HEK293 (cell line): ENCODE measurements around the gene GARIN5A.

Source experiments
- CTCF ChIP-seq: fragments of 450-650 bp; formaldehyde crosslinking; IDR thresholded peaks from 2 replicates; pipeline ENCODE4 v1.5.1; 2016; ENCODE audit warnings: missing biosample characterization, missing genetic modification characterization
- FEZF1 ChIP-seq: fragments of 450-650 bp; formaldehyde crosslinking; IDR thresholded peaks from 2 replicates; pipeline ENCODE4 v1.5.1; 2016; ENCODE audit warnings: missing biosample characterization, missing genetic modification characterization
- GLIS2 ChIP-seq: fragments of 450-650 bp; formaldehyde crosslinking; IDR thresholded peaks from 2 replicates; pipeline ENCODE4 v1.5.1; 2016; ENCODE audit warnings: missing biosample characterization, missing genetic modification characterization
- KLF17 ChIP-seq: fragments of 450-650 bp; formaldehyde crosslinking; IDR thresholded peaks from 2 replicates; pipeline ENCODE4 v1.5.1; 2016; ENCODE audit warnings: missing biosample characterization, missing genetic modification characterization
- SP3 ChIP-seq: fragments of 450-650 bp; formaldehyde crosslinking; IDR thresholded peaks from 2 replicates; pipeline ENCODE4 v1.5.1; 2016; ENCODE audit warnings: missing biosample characterization, missing genetic modification characterization
- SP7 ChIP-seq: fragments of 450-650 bp; formaldehyde crosslinking; IDR thresholded peaks from 2 replicates; pipeline ENCODE4 v1.5.1; 2016; ENCODE audit warnings: missing biosample characterization, missing genetic modification characterization
- YY2 ChIP-seq: fragments of 450-650 bp; formaldehyde crosslinking; IDR thresholded peaks from 2 replicates; pipeline ENCODE4 v1.5.1; 2016; ENCODE audit warnings: missing biosample characterization, missing genetic modification characterization
- ZBTB10 ChIP-seq: fragments of 450-650 bp; formaldehyde crosslinking; IDR thresholded peaks from 2 replicates; pipeline ENCODE4 v1.5.1; 2016; ENCODE audit warnings: missing biosample characterization, missing genetic modification characterization
- ZBTB20 ChIP-seq: fragments of 450-650 bp; formaldehyde crosslinking; IDR thresholded peaks from 2 replicates; pipeline ENCODE4 v1.5.1; 2016; ENCODE audit warnings: missing biosample characterization, missing genetic modification characterization
- ZNF18 ChIP-seq: fragments of 450-650 bp; formaldehyde crosslinking; IDR thresholded peaks from 2 replicates; pipeline ENCODE4 v1.5.1; 2016; ENCODE audit warnings: missing biosample characterization, missing genetic modification characterization
- ZNF391 ChIP-seq: fragments of 450-650 bp; formaldehyde crosslinking; IDR thresholded peaks from 2 replicates; pipeline ENCODE4 v1.5.1; 2016; ENCODE audit warnings: low read depth, missing biosample characterization, missing genetic modification characterization, borderline replicate concordance
- ZNF394 ChIP-seq: fragments of 450-650 bp; formaldehyde crosslinking; IDR thresholded peaks from 2 replicates; pipeline ENCODE4 v1.5.1; 2016; ENCODE audit warnings: missing biosample characterization, missing genetic modification characterization, mild to moderate bottlenecking, moderate library complexity, borderline replicate concordance
- ZNF488 ChIP-seq: fragments of 450-650 bp; formaldehyde crosslinking; IDR thresholded peaks from 2 replicates; pipeline ENCODE4 v1.5.1; 2016; ENCODE audit warnings: missing biosample characterization, missing genetic modification characterization
- ZNF514 ChIP-seq: fragments of 450-650 bp; formaldehyde crosslinking; IDR thresholded peaks from 2 replicates; pipeline ENCODE4 v1.5.1; 2016; ENCODE audit warnings: missing biosample characterization, missing genetic modification characterization
- ZNF629 ChIP-seq: fragments of 450-650 bp; formaldehyde crosslinking; IDR thresholded peaks from 2 replicates; pipeline ENCODE4 v1.5.1; 2017; ENCODE audit warnings: missing biosample characterization, missing genetic modification characterization
- ZNF692 ChIP-seq: fragments of 450-650 bp; formaldehyde crosslinking; IDR thresholded peaks from 2 replicates; pipeline ENCODE4 v1.5.1; 2016; ENCODE audit warnings: missing biosample characterization, missing genetic modification characterization
- ZNF843 ChIP-seq: fragments of 450-650 bp; formaldehyde crosslinking; IDR thresholded peaks from 2 replicates; pipeline ENCODE4 v1.5.1; 2016; ENCODE audit warnings: missing biosample characterization, missing genetic modification characterization
- ZSCAN5A ChIP-seq: fragments of 450-650 bp; formaldehyde crosslinking; IDR thresholded peaks from 2 replicates; pipeline ENCODE4 v1.5.1; 2016; ENCODE audit warnings: missing biosample characterization, missing genetic modification characterization
- TF ChIP-seq, protein P1 (sequence below): fragments of 450-650 bp; formaldehyde crosslinking; IDR thresholded peaks from 2 replicates; pipeline ENCODE4 v1.5.0; 2017; ENCODE audit warnings: missing biosample characterization, missing genetic modification characterization, borderline replicate concordance
- TF ChIP-seq, protein P2 (sequence below): fragments of 450-650 bp; formaldehyde crosslinking; conservative IDR thresholded peaks from 2 replicates; pipeline ENCODE4 v1.5.1; 2016; ENCODE audit warnings: low read depth, missing biosample characterization, missing genetic modification characterization

Gene GARIN5A

GRCh38 chr19:50476224-50476906, at the start of gene GARIN5A, which contains the start of gene EMC10 (continued):
- TF ChIP-seq ZBTB10 (tag by site-specific recombination) (0 out of 2 replicates have a peak, but pooled peaks have one; percentile 49), ZNF843 (tag by site-specific recombination) (peak; percentile 71), ZNF514 (no peak), GLIS2 (peak; percentile 48), ZSCAN5A (0 out of 2 replicates have a peak, but pooled peaks have one; percentile 20), KLF17 (0 out of 2 replicates have a peak, but pooled peaks have one; percentile 49), ZNF488 (tag by site-specific recombination) (no peak), ZBTB20 (peak; percentile 61), ZNF692 (tag by site-specific recombination) (peak; percentile 66; the same call in 1 of the 2 replicates), SP7 (tag by site-specific recombination) (peak; percentile 89), FEZF1 (tag by site-specific recombination) (no peak), ZNF391 (tag by site-specific recombination) (peak; percentile 59; the same call in 1 of the 2 replicates), ZNF18 (peak; percentile 66; the same call in 1 of the 2 replicates), SP3 (peak; percentile 83), ZNF394 (tag by site-specific recombination) (peak; percentile 64; the same call in 1 of the 2 replicates), YY2 (tag by site-specific recombination) (peak; percentile 99), CTCF (tag by site-specific recombination) (no peak), ZNF629 (peak; percentile 100)
- TF ChIP-seq, protein P1, sequence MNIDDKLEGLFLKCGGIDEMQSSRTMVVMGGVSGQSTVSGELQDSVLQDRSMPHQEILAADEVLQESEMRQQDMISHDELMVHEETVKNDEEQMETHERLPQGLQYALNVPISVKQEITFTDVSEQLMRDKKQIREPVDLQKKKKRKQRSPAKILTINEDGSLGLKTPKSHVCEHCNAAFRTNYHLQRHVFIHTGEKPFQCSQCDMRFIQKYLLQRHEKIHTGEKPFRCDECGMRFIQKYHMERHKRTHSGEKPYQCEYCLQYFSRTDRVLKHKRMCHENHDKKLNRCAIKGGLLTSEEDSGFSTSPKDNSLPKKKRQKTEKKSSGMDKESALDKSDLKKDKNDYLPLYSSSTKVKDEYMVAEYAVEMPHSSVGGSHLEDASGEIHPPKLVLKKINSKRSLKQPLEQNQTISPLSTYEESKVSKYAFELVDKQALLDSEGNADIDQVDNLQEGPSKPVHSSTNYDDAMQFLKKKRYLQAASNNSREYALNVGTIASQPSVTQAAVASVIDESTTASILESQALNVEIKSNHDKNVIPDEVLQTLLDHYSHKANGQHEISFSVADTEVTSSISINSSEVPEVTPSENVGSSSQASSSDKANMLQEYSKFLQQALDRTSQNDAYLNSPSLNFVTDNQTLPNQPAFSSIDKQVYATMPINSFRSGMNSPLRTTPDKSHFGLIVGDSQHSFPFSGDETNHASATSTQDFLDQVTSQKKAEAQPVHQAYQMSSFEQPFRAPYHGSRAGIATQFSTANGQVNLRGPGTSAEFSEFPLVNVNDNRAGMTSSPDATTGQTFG (tag by site-specific recombination) = no peak
- TF ChIP-seq, protein P2, sequence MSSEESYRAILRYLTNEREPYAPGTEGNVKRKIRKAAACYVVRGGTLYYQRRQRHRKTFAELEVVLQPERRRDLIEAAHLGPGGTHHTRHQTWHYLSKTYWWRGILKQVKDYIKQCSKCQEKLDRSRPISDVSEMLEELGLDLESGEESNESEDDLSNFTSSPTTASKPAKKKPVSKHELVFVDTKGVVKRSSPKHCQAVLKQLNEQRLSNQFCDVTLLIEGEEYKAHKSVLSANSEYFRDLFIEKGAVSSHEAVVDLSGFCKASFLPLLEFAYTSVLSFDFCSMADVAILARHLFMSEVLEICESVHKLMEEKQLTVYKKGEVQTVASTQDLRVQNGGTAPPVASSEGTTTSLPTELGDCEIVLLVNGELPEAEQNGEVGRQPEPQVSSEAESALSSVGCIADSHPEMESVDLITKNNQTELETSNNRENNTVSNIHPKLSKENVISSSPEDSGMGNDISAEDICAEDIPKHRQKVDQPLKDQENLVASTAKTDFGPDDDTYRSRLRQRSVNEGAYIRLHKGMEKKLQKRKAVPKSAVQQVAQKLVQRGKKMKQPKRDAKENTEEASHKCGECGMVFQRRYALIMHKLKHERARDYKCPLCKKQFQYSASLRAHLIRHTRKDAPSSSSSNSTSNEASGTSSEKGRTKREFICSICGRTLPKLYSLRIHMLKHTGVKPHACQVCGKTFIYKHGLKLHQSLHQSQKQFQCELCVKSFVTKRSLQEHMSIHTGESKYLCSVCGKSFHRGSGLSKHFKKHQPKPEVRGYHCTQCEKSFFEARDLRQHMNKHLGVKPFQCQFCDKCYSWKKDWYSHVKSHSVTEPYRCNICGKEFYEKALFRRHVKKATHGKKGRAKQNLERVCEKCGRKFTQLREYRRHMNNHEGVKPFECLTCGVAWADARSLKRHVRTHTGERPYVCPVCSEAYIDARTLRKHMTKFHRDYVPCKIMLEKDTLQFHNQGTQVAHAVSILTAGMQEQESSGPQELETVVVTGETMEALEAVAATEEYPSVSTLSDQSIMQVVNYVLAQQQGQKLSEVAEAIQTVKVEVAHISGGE (tag by site-specific recombination) = 0 out of 2 replicates have a peak, but pooled peaks have one; percentile 36
